ENCODE data around the gene WNT9B. TPM values are rescaled to one million over a fixed set of nuclear protein-coding genes. Genes with fewer than 3 reads are reported as not detected.
A peak's percentile ranks its signal among the peaks of the same experiment; 100 is the strongest.

The WNT9B gene
- total and polyA plus RNA-seq, 9 of the 15 experiments (the other 6 are each of a cell fraction or from before 2014, with no cell fraction given) = not detected

DNA sequence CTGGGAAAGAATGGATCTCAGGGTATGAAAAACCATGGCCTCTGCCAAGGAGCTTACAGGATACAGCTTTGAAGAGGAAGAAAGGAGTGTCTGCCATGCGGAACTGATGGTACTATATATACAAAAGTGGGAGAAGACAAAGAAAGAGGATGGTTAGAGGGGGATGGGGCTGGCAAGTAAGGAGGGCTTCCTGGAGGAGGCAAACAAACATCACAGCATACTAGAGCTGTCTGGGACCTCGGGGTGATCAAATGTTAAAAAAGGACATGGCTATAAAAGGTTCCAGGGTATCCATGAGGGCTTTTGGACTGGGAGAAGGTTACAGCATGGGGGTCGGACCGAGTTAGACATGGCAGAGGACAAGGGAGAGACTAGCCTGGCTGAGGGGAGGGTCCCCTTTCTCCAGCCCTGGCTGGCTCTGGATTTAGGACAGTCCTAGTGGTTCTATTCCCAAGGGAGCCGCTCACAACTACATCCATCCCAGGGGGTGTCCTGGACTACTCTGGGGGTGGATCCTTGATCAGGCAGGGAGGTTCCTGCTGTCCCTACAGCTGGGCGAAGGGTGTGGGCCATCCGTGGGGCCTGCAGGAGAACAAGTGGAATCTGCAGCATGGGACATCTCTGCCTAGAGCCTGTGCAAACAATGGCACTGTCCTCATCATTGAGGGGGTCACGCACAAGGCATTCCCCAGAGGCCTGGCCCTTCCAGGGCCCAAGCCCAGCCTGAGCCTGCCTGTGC, 12.2 kb downstream of the WNT9B start (continued):
- TF ChIP-seq PRPF4 (IDR thresholded peaks at IDR 0.05; ENCODE audit: insufficient read depth, low read depth, low read length, poor library complexity, severe bottlenecking) (no peak), HNRNPL (IDR thresholded peaks at IDR 0.05; ENCODE audit: low read depth, low read length) (no peak), HDAC3 (IDR thresholded peaks at IDR 0.05; ENCODE audit: borderline replicate concordance, partially characterized antibody) (no peak), KDM1A (IDR thresholded peaks at IDR 0.05) (peak in 1 of 2 experiments; percentile 60; a peak in 2 of 4 replicates), YY1 (IDR thresholded peaks at IDR 0.05; ENCODE audit: borderline replicate concordance in 1 of 3, control insufficient read depth in 1 of 3, extremely low read depth in 1 of 3, insufficient read depth in 3 of 3, insufficient read length in 1 of 3, insufficient replicate concordance in 2 of 3, low read depth in 1 of 3, low read length in 2 of 3) (no peak), BCOR (IDR thresholded peaks at IDR 0.05) (peak; percentile 88), SMARCA5 (IDR thresholded peaks at IDR 0.05) (peak; percentile 46; the same call in 1 of the 2 replicates), TARDBP (IDR thresholded peaks at IDR 0.05) (no peak), ZBTB8A (IDR thresholded peaks at IDR 0.05; ENCODE audit: partially characterized antibody) (no peak), GTF2A2 (tag; IDR thresholded peaks at IDR 0.05) (no peak), POU5F1 (IDR thresholded peaks at IDR 0.05; ENCODE audit: borderline replicate concordance, low read depth, low read length, partially characterized antibody) (no peak), GATAD2A (IDR thresholded peaks at IDR 0.05) (no peak), ZBTB17 (CRISPR knock-in tag; IDR thresholded peaks at IDR 0.05) (no peak), KAT2B (IDR thresholded peaks at IDR 0.05; ENCODE audit: low read depth, low read length) (no peak), KDM4B (IDR thresholded peaks at IDR 0.05; ENCODE audit: borderline replicate concordance in 2 of 2, low read depth in 1 of 2) (no peak), GABPA (tag; conservative IDR thresholded peaks at IDR 0.05; ENCODE audit: low read depth) (no peak), SRSF7 (optimal IDR thresholded peaks at IDR 0.05; ENCODE audit: low read depth, low read length) (no peak), PTBP1 (IDR thresholded peaks at IDR 0.05; ENCODE audit: low read depth, low read length) (0 out of 2 replicates have a peak, but pooled peaks have one; percentile 56), ZNF174 (CRISPR knock-in tag; IDR thresholded peaks at IDR 0.05) (no peak), NCOA2 (IDR thresholded peaks at IDR 0.05; ENCODE audit: partially characterized antibody in 2 of 2) (no peak), ZNF57 (CRISPR knock-in tag; IDR thresholded peaks at IDR 0.05) (no peak), MCM7 (IDR thresholded peaks at IDR 0.05) (no peak), ZNF134 (CRISPR knock-in tag; conservative IDR thresholded peaks at IDR 0.05) (no peak), MBD2 (IDR thresholded peaks at IDR 0.05; ENCODE audit: borderline replicate concordance, low read depth) (no peak), ZNF311 (CRISPR knock-in tag; IDR thresholded peaks at IDR 0.05) (no peak)
- TF ChIP-seq, protein P1, sequence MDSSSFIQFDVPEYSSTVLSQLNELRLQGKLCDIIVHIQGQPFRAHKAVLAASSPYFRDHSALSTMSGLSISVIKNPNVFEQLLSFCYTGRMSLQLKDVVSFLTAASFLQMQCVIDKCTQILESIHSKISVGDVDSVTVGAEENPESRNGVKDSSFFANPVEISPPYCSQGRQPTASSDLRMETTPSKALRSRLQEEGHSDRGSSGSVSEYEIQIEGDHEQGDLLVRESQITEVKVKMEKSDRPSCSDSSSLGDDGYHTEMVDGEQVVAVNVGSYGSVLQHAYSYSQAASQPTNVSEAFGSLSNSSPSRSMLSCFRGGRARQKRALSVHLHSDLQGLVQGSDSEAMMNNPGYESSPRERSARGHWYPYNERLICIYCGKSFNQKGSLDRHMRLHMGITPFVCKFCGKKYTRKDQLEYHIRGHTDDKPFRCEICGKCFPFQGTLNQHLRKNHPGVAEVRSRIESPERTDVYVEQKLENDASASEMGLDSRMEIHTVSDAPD (CRISPR knock-in tag; IDR thresholded peaks at IDR 0.05) = no peak
- TF ChIP-seq, protein P2, sequence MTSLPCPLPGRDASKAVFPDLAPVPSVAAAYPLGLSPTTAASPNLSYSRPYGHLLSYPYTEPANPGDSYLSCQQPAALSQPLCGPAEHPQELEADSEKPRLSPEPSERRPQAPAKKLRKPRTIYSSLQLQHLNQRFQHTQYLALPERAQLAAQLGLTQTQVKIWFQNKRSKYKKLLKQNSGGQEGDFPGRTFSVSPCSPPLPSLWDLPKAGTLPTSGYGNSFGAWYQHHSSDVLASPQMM (CRISPR knock-in tag; IDR thresholded peaks at IDR 0.05) = no peak
- TF ChIP-seq, protein P3, sequence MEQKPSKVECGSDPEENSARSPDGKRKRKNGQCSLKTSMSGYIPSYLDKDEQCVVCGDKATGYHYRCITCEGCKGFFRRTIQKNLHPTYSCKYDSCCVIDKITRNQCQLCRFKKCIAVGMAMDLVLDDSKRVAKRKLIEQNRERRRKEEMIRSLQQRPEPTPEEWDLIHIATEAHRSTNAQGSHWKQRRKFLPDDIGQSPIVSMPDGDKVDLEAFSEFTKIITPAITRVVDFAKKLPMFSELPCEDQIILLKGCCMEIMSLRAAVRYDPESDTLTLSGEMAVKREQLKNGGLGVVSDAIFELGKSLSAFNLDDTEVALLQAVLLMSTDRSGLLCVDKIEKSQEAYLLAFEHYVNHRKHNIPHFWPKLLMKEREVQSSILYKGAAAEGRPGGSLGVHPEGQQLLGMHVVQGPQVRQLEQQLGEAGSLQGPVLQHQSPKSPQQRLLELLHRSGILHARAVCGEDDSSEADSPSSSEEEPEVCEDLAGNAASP (IDR thresholded peaks at IDR 0.05) = no peak

All from K562 (cell line).